Epithelial cell of proximal tubule (primary cell): ENCODE results near the gene BTBD6. TPM values are rescaled to one million over a fixed set of nuclear protein-coding genes. Genes with fewer than 3 reads are reported as not detected.

Experiments
- DNase-seq: peaks from one replicate; pipeline ENCODE4 v3.0.0-alpha.2; 2011; ENCODE audit warnings: low read depth
- H3K4me3 ChIP-seq: 2 replicates; pipeline ENCODE4 v1.5.1; 2011; ENCODE audit warnings: low read depth, mild to moderate bottlenecking, low read length
- CTCF ChIP-seq: conservative IDR thresholded peaks from 2 replicates; pipeline ENCODE4 v1.5.1; 2012; ENCODE audit warnings: low read depth, mild to moderate bottlenecking, low read length
- total RNA-seq: library from RNA; depleted of rRNA; stranded (reverse); fragments of >200 nt; gene quantifications from 2 replicates; pipeline ENCODE4 v1.2.3, GENCODE V29; 2015

Gene BTBD6
- total RNA-seq, 1 donor from 2014 or later, result 39.4 TPM

- peak; percentile 43 for DNase-seq
- TF ChIP-seq CTCF, result peak; percentile 84
- H3K4me3 ChIP-seq, result no peak overlapping the region
Measured at GRCh38 chr14:105281371-105282097, 33.2 kb downstream of the BTBD6 start.

- no peak for TF ChIP-seq CTCF
- DNase-seq, result no peak
- no peak overlapping the region for H3K4me3 ChIP-seq
Measured at GRCh38 chr14:105282098-105282725, 33.9 kb downstream of the BTBD6 start.

GRCh38 chr14:105283028-105283427, 34.7 kb downstream of the BTBD6 start:
- no peak overlapping the region for H3K4me3 ChIP-seq
- no peak for TF ChIP-seq CTCF
- DNase-seq, result no peak

- no peak overlapping the region for H3K4me3 ChIP-seq
- no peak for TF ChIP-seq CTCF
- no peak for DNase-seq
Measured at GRCh38 chr14:105283899-105284298, 35.6 kb downstream of the BTBD6 start.

- no peak overlapping the region for H3K4me3 ChIP-seq
- DNase-seq, result no peak
- TF ChIP-seq CTCF, result no peak
Measured at GRCh38 chr14:105285174-105285573, 36.8 kb downstream of the BTBD6 start.

GRCh38 chr14:105286759-105287144, 38.4 kb downstream of the BTBD6 start:
- no peak for TF ChIP-seq CTCF
- no peak for DNase-seq
- no peak overlapping the region for H3K4me3 ChIP-seq
